DOHH2 (cell line): ENCODE data around the gene DGKB.

ENCODE experiments used
- CTCF ChIP-seq: fragments of 200-600 bp; sonication (generic); IDR thresholded peaks from one replicate; pipeline ENCODE4 v1.5.1; 2014; ENCODE audit warnings: antibody characterized with exemption, mild to moderate bottlenecking, low read depth, low read length; ENCODE audit not compliant: poor library complexity, severe bottlenecking
- EZH2phosphoT487 ChIP-seq: fragments of 200-600 bp; sonication (generic); IDR thresholded peaks from 2 replicates; pipeline ENCODE4 v1.6.1; 2017; ENCODE audit warnings: borderline replicate concordance, mild to moderate bottlenecking, antibody characterized with exemption, low read length, moderate library complexity, mixed read lengths

GRCh38 chr7:14504134-14504533, 398.4 kb downstream of the DGKB start:
- TF ChIP-seq CTCF, result no peak
- no peak for TF ChIP-seq EZH2phosphoT487
